ENCODE data around the gene KCNC3. TPM values are rescaled to one million over a fixed set of nuclear protein-coding genes. Genes with fewer than 3 reads are reported as not detected.
"Not testable (repeated sequence)": the region's sequence is repeated elsewhere in the genome, so short reads cannot be mapped to it uniquely, and the experiment has no call there.

The KCNC3 gene
- total RNA-seq, 1 experiment from 2014 or later = 5.3 TPM

DNA sequence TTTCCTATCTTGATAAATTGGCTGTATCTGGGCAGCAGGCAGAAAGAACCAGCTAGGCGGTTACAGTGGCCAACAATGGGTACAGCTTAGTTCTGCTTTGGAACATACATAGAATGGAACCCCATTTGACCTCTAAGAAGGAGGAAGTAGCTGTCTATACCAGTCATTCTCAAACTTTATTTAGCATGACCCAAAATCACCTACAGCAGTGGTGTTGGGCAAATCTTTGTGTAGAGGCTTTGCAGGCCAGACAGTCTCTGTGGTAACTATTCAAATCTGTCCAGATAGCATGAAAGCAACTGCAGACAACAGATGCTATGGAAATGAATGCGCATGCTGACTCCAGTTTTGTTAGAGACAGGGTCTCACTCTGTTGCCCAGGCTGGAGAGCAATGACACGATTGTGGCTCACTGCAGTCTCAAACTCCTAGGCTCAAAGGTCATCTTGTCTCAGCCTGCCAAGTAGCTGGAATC, 12.0 kb upstream of the KCNC3 start:
- Mint-ChIP-seq H3K4me3 (ENCODE audit: low read depth, unreplicated experiment) (no peak overlapping the region), H3K27ac (ENCODE audit: unreplicated experiment) (no peak overlapping the region), H3K27me3 (ENCODE audit: unreplicated experiment) (peaks cover 10% of the 10 kb centered on the region), H3K9me3 (ENCODE audit: low read depth, unreplicated experiment) (peaks cover 5% of the 10 kb centered on the region), H3K36me3 (ENCODE audit: insufficient read depth, unreplicated experiment) (peaks cover 4% of the 10 kb centered on the region), H3K4me1 (ENCODE audit: low read depth, unreplicated experiment) (no peaks in the 10 kb centered on the region)
- no peak for DNase-seq
- TF ChIP-seq, protein P1, sequence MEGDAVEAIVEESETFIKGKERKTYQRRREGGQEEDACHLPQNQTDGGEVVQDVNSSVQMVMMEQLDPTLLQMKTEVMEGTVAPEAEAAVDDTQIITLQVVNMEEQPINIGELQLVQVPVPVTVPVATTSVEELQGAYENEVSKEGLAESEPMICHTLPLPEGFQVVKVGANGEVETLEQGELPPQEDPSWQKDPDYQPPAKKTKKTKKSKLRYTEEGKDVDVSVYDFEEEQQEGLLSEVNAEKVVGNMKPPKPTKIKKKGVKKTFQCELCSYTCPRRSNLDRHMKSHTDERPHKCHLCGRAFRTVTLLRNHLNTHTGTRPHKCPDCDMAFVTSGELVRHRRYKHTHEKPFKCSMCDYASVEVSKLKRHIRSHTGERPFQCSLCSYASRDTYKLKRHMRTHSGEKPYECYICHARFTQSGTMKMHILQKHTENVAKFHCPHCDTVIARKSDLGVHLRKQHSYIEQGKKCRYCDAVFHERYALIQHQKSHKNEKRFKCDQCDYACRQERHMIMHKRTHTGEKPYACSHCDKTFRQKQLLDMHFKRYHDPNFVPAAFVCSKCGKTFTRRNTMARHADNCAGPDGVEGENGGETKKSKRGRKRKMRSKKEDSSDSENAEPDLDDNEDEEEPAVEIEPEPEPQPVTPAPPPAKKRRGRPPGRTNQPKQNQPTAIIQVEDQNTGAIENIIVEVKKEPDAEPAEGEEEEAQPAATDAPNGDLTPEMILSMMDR (IDR thresholded peaks at IDR 0.05; ENCODE audit: unreplicated experiment) = no peak
- intact Hi-C loops (cut with micrococcal nuclease; ENCODE audit: unreplicated experiment) = no loop called here
- CTCF ChIA-PET = interaction anchor here (1.1 kb wide), 1 partner anchor 8 kb away, joined by 3 read pairs; no protein-coding TSS in a partner anchor
- BruUV-seq (replicated peaks) = no TSS peak

DNA sequence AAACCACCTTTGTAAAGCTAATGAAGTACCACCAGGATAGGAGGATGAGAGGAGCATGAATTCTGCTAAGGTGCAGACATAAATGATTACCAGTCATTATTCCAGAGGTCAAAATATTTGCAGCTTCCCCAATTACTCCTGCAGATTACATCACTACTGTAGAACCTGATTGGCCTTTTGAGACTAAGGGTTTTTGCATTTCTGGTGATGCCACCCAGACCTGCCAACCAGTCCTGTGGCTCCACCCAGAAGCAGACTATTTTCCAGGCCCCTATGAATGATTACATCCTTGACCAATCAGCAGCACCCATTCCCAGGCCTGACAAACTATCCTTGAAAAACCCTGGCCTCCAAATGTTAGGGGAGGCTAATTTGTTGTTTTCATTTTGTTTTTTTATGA, 11.2 kb upstream of the KCNC3 start:
- CTCF ChIA-PET = interaction anchor here (1.1 kb wide), 1 partner anchor 9 kb away, joined by 3 read pairs; no protein-coding TSS in a partner anchor
- H3K36me3 Mint-ChIP-seq (ENCODE audit: insufficient read depth, unreplicated experiment) = peaks cover 8% of the 10 kb centered on the region

DNA sequence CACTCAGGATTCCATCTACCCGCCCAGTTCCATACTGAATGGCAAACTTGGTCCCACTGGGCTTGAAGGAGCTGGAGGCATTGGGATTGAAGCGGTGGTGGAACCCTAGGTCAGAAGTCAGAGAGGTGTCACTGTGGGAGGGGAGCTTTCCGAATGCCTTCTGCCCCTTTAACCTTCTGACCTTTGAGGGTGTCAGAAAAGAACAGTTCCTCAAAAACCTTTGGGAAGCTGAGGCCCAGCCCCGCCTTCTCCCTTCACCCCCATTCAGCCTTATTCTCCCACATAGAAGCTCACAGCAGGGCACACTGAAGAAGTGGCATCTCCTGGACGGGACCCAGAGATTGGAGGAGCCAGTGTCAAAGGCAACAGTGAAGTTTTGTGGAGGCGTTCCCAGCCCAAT, 7.9 kb upstream of the KCNC3 start:
- H3K4me3 Mint-ChIP-seq (ENCODE audit: low read depth, unreplicated experiment); DNase-seq; H3K27ac Mint-ChIP-seq (ENCODE audit: unreplicated experiment); CTCF ChIA-PET; H3K9me3 Mint-ChIP-seq (ENCODE audit: low read depth, unreplicated experiment); intact Hi-C loops (cut with micrococcal nuclease; ENCODE audit: unreplicated experiment); BruUV-seq (replicated peaks): not testable (repeated sequence)
- Mint-ChIP-seq H3K27me3 (ENCODE audit: unreplicated experiment) (peaks cover 25% of the 10 kb centered on the region), H3K36me3 (ENCODE audit: insufficient read depth, unreplicated experiment) (peaks cover 41% of the 10 kb centered on the region), H3K4me1 (ENCODE audit: low read depth, unreplicated experiment) (peaks cover 28% of the 10 kb centered on the region)

More for the DNA sequence above, 11.2 kb upstream of the KCNC3 start:
- TF ChIP-seq, protein P1 (IDR thresholded peaks at IDR 0.05; ENCODE audit: unreplicated experiment) = no peak
- peaks cover 5% of the 10 kb centered on the region for H3K9me3 Mint-ChIP-seq (ENCODE audit: low read depth, unreplicated experiment)
- DNase-seq = no peak
- BruUV-seq (replicated peaks) = no TSS peak
- peaks cover 4% of the 10 kb centered on the region for H3K4me1 Mint-ChIP-seq (ENCODE audit: low read depth, unreplicated experiment)
- H3K27ac Mint-ChIP-seq (ENCODE audit: unreplicated experiment) = no peak overlapping the region
- no peak overlapping the region for H3K4me3 Mint-ChIP-seq (ENCODE audit: low read depth, unreplicated experiment)
- intact Hi-C loops (cut with micrococcal nuclease; ENCODE audit: unreplicated experiment) = no loop called here
- peaks cover 10% of the 10 kb centered on the region for H3K27me3 Mint-ChIP-seq (ENCODE audit: unreplicated experiment)

DNA sequence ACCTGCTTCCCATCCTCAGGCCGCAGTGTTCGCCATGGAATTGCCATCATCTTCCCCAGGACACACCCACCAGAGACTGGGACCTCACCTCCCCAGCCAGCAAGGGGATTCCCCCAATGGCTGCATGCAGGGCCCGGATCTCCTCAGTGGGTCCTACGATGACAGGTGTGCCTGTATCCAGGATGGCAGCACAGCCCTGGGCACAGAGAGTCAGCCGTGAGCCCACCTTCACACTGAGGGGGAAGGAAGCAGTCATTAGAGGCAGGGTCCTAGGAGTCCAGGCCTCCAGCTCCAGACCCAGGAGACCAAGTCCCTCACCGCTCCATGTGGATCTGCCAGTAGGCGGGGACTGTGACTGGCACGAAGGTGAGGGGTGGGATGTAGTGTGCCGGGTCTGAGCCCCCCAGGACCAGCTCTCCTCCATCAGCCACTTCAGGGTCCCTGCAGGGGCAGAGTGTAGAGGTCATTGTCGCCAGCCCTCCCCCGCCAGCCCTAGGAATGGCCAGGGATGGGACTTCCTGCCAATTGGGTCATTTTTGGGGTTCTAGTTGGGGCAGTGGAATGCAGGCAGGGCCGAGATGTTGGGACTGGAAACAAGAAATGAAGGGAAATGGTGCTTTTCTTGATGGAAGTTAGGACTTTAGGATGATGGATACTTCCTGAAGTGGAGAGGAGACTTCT, 5.7 kb upstream of the KCNC3 start:
- H3K4me1 Mint-ChIP-seq (ENCODE audit: low read depth, unreplicated experiment) = peaks cover 48% of the 10 kb centered on the region
- BruUV-seq (replicated peaks) = no TSS peak
- H3K27ac Mint-ChIP-seq (ENCODE audit: unreplicated experiment) = peak overlapping the region; percentile 87
- DNase-seq = no peak
- H3K27me3 Mint-ChIP-seq (ENCODE audit: unreplicated experiment) = peaks cover 46% of the 10 kb centered on the region
- TF ChIP-seq, protein P1 (IDR thresholded peaks at IDR 0.05; ENCODE audit: unreplicated experiment) = no peak
- CTCF ChIA-PET = no interaction called here
- H3K4me3 Mint-ChIP-seq (ENCODE audit: low read depth, unreplicated experiment) = peak overlapping the region; percentile 60
- intact Hi-C loops (cut with micrococcal nuclease; ENCODE audit: unreplicated experiment) = no loop called here
- H3K36me3 Mint-ChIP-seq (ENCODE audit: insufficient read depth, unreplicated experiment) = peaks cover 53% of the 10 kb centered on the region
- no peaks in the 10 kb centered on the region for H3K9me3 Mint-ChIP-seq (ENCODE audit: low read depth, unreplicated experiment)
